Medulla oblongata (tissue), 1 donor: ENCODE data around the gene TM9SF3.
A peak's percentile ranks its signal among the peaks of the same experiment; 100 is the strongest.
"Not testable (repeated sequence)": the region's sequence is repeated elsewhere in the genome, so short reads cannot be mapped to it uniquely, and the experiment has no call there.

Experiments
- DNase-seq: peaks from one replicate; pipeline ENCODE4 v3.0.0-alpha.2; 2015; ENCODE audit errors: extremely low spot score

The TM9SF3 gene

GRCh38 chr10:96598846-96599245 is 12.0 kb upstream of the TM9SF3 start:
- DNase-seq = no peak

DNA sequence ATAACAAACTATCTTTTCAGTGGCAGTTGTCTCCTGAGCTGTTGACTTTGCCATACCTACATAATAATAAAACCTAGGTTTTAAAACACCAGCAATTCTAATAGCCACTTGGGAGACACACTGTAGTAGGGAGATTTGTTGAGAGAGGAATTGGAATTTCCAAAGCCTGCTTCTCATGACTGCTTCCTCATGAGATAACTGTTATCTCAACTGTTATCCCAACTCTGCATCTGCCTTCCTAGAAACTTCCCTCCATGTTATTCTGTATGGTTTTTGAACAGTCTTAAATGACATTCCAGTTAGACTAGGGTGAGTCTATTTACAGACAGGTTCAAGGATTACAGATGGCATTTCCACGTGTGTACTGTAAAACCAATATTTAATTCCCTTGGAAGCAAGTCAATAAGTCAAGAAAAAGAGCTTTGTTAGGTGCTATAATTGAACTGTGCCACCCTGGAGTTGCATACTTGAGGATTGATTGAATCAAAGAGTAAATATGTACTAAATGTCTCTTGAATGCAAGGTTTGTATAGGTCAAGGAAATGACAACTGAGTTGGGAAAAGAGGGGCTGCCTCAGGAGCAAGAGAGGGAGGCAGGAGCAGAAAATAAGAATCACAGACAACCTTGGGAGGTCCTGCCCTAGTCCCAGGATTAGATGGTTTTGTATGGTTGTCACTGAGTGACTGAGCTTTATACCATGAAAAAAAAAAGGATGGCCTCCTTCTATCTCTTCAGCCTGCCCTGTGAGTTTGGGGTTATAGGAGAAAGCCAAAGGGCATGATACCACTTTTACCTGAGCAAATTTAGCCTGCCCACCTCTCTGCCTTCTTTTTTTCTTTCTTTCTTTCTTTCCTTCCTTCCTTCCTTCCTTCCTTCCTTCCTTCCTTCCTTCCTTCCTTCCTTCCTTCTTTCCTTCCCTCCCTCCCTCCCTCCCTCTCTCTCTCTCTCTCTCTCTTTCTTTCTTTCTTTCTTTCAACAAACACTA is 9.9 kb upstream of the TM9SF3 start:
- no peak for DNase-seq

DNA sequence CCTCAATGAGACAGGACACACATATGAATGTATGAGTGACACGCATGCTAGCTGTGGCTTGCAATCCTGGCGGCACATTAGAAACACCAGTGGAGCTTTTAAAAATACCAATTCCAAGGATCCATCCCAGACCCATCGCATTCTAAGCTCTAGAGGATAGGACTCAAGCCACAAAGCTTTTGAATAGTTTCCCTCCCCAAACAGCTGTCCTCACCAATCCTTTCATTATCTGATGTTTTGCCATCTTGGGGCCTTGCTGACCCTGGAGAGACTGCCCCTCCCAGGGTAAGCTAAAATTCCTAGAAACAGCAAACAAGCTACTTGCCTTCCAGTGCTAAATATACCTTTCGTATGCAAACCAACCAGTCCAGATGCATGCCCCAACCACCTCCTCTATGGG is 8.9 kb upstream of the TM9SF3 start:
- DNase-seq = no peak

DNA sequence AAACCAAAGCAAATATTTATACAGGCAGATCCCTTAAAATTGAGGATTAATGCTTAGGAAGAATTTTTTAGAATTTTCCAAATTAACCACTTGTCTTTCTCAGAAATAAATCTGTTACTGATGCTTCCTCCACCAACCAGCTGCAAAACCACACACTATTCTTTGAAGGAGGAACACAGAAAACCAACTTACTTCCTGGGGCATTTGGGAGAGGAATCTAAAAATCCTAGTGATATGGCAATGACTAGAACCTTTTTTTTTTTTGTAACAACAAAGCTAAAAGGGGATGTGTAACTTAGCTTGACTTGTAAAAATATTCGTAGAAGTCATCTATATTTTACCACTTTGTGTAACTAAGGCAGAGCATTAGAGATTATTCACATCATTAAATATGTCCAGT is 5.1 kb upstream of the TM9SF3 start:
- no peak for DNase-seq

GRCh38 chr10:96588616-96589419 is 2.0 kb upstream of the TM9SF3 start:
- no peak for DNase-seq

GRCh38 chr10:96588060-96588554 is 1.3 kb upstream of the TM9SF3 start:
- DNase-seq = no peak

DNA sequence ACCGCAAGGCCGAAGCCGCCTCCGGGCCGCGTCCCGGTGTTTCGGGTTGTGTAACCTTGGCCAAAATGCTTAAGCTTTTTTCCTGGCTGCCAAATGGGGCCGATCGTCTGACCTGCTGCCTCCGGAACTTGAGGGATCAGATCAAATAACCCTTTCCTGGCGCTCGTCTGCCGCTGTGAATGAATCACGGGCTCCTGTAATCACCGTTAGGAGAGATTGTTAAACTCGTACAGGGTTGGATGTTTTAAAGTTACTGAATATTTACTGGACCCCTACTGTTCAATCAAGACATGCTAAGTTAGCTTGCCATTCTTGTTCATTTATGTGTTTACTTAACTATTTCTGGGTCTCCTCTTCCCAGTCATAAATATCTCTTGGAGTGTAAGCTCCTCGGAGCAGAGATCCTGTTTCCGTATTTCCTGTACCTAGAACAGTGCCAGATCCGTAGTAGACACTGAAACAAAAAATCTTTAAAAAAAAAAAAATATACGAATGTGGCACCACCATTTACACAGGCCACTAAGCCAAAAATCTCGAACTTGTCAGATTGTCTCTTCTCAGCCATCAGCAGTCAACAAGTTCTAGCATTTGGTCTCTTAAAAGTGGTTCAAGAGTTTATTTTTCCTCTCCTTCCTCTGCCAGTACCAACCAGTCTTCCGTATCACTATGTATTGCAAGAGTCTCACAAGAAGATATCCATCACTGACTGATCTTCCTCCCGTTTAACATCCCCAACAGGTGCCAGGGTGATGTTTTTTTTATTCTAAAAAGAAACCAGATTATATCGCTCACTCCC is 650 bp upstream of the TM9SF3 start:
- DNase-seq = peak; percentile 54

DNA sequence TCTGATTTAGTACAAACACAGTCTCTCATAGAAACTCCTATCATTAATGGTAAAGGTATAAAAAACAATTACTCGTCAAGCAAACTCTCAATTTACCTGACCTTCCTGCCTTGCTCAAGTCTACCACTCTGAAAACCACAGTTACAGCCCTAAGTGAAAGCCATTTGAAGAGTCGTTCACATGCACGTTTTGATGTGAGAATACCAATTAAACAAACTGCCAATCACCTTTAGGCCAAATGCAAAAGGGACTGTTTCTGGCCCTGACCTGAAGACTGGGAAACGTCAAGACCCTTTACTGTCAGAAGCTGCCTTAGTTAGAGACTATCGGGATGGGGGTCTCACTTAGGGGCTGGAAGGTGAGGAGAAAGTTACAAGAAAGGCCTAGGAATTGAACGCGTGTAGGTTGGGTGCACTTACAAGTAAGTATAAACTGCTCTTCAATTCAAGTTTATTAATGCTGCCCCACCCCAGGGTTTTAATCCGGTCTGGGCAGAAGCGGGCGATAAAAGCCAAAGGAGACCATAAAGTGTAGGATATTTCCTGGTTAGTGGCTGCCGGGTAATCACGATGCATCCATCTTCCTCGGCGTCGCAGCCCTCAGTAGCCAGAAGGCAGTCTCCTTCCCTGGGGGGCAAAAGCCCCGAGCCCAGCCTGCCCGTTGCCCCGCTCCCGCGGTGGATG is 935 bp downstream of the TM9SF3 start:
- peak; percentile 27 for DNase-seq

DNA sequence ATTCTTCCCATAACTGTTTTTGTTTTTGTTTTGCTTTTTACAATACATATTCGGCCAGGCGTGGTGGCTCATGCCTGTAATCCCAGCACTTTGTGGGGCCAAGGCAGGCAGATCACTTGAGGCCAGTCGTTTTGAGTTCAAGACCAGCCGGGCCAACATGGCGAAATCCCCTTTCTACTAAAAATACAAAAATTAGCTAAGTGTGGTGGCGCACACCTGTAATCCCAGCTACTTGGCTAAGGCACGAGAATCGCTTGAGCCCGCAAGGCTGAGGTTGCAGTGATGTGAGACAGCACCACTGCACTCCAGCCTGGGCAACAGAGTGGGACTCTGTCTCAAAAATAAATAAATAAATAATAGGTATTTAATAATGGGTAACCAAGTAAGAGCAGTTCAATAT is 2.3 kb downstream of the TM9SF3 start:
- no peak for DNase-seq

DNA sequence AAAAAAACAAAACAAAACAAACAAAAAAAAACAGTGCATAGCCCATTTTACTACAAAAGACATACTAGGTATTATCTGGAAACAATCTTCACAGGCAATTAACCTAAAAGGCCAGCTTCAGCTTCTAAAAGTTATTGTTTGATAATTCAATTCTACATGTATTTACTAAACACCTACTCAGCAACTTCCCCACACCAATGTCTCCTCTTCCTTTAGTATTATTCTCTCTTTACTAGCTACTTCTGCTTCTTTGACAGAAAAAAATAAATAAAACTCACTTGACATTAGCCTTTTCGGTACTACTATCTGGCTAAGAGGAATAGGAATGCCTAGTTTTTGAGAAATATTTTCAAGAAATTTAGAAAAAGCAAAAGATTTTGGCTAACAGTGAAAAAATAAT is 2.8 kb downstream of the TM9SF3 start:
- DNase-seq = no peak

- no peak for DNase-seq
Observed at GRCh38 chr10:96579133-96579532, 7.7 kb downstream of the TM9SF3 start.

- no peak for DNase-seq
Observed at GRCh38 chr10:96578633-96579032, 8.2 kb downstream of the TM9SF3 start.

DNA sequence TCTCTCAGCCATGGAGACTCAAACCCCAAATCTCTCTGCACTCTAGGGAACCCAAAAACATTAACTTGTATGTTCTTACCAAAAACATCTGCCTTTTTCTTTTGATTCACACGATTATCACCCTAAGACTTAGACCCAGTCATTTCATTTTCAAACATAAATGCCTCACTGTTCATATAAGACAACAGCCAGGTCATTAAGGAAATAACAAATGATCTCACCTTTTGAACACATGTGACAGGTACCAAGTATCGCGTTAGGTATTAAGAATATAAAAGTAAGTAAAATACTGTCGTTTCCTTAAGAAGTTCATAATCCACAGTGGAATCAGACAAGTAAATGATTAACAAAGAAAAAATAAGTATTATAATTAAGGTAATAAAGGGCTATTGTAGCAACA is 8.8 kb downstream of the TM9SF3 start:
- DNase-seq = no peak

DNA sequence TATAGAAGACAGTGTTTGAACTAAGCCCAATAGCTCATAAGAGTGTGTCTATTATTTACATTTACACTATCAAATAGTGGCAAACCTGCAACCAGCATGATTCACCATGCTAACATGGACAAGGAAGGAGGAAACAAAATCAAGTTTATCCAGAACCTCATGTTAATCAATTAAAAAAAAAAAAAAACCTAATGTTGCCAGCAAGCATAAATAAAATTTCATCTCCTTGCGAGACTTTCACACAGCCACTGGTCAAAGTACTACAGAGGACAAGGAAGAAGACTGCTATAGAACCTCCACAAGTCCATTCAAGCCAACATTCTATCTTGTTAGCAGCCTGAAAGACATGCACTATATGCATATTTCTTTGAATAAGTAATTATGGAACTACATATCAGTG is 9.7 kb downstream of the TM9SF3 start:
- no peak for DNase-seq

DNA sequence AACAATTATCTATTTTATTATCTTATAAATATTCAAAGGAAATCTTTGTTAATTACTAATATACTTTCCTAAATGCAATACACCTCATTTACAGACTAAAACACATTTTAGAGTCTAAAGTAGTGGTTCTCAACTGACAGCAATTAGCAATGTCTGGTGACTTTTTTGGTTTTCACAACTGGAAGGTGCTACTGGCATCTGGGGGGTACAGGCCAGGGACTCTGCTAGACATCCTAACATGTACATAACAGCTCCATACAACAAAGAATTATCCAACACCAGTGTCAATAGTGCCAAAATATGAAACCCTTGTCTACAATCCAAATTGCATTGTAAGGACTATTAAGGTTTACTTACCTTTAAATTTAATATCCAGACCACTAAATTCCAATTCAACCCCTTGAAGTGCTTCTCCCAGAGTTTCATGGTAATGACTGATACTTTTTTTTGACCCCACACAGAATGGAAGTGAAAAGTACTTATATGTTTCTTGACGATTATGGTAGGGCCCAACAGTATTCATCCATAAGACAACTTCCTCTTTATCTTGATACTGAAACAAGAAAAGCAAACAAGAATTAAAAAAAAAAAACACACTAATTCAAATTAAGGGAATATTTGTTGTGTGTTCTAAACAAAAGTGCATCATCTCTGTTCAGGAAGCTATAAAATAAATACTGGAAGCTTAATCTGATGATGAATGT is 10.4 kb downstream of the TM9SF3 start:
- DNase-seq = no peak

GRCh38 chr10:96574564-96574963 is 12.2 kb downstream of the TM9SF3 start:
- not testable (repeated sequence) for DNase-seq

GRCh38 chr10:96573036-96573435 is 13.8 kb downstream of the TM9SF3 start:
- no peak for DNase-seq

DNA sequence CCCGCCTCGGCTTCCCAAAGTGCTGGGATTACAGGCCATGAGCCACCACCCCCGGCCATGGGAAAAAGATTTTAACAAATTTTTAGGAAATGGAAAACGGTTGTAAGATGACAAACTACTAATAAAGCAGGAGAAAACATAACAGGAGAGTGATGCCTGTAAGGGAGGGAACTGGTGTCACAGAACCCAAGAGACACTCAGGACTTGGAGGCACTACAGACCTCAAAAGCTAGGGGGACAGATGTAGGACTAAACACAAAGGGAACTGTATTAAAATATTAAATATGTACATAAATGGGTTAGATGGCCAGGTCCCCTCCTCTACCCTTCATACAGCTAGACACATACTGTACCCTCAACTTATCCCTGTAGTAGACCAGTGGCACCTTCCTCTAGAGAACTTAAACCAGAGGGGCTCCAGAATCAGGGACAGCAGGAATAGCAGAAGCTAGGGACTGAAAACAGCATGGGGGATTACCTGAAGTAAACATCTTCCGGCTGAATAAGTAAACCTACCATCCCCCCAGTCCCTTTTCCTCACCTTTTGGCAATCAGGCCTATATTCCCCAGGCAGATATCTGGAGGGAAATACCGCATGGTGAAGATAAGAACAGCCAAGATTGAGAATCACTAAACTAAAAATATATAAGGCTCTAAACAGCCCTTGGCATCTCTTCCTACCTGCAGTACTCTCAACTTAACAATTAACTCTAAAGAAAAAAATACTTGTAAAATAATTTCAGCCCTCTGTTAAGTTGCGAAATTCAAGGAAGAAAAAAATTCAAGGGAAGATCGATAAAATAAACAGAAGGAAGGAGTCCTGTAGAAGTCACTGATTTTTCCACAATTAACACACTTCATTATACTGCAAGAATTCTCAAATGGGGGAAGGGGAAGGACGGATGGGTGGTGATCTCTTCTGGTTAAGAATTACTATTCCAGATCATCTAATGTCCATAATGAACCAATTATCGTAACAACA is 15.5 kb downstream of the TM9SF3 start:
- no peak for DNase-seq

DNA sequence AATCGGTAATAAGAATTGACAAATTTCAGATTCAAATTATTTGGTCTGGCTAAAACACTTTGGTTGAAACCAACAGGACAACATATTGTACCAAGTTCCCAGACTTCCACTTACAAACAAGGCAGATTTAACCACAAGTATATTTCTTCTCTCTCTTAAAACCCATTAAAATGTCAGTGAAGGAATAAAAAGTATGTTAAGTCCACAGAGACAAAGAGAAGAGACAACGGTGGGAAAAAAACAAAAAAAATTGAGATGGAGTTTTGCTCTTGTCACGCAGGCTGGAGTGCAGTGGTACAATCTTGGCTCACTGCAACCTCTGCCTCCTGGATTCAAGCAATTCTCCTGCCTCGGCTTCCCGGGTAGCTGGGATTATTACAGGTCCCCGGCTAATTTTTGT is 16.3 kb downstream of the TM9SF3 start:
- no peak for DNase-seq
